Measurements from ENCODE around the gene SLC22A23. TPM values are rescaled to one million over a fixed set of nuclear protein-coding genes. Genes with fewer than 3 reads are reported as not detected.

The SLC22A23 gene
- total RNA-seq, 2 donors from 2014 or later, result 11.1 to 13.3 TPM

DNA sequence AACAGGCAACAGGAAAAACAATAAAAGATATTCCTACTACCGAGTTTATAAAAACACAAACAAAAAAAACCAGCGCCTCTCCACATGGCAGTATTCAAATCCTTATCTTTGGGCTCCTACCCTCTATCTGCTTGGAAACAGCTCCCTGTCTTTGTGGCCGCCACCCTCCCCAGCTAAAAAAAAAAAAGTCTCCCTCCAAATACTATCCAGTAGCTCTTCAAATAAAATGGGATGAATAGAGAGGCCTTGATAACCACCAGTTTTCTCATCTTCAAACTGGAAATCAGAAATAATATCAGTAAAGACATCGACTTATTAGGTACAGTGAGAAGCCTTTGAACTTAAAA is 101.9 kb downstream of the SLC22A23 start:
- Mint-ChIP-seq H3K4me3 (no peak overlapping the region), H3K27ac (no peak overlapping the region), H3K36me3 (ENCODE audit: low read depth) (no peaks in the 10 kb centered on the region), H3K9me3 (no peaks in the 10 kb centered on the region), H3K27me3 (ENCODE audit: insufficient read depth) (no peaks in the 10 kb centered on the region), H3K4me1 (peaks cover 37% of the 10 kb centered on the region)
- 87 to 90% methylated on average over 3 to 4 of the region's 4 CpGs for WGBS, 2 experiments (ENCODE audit: insufficient coverage in 1 of 2, insufficient read length in 1 of 2)
- peak overlapping the region; percentile 96 for H3K27ac ChIP-seq (ENCODE audit: low read depth, low read length)
- peaks cover 3% of the 10 kb centered on the region for H3K4me1 ChIP-seq (ENCODE audit: control insufficient read depth, insufficient read depth, low read length)
- H3K9me3 ChIP-seq (ENCODE audit: control insufficient read depth, low read length), result no peaks in the 10 kb centered on the region
- H3K9ac ChIP-seq (ENCODE audit: extremely low read depth, low read length, poor library complexity, severe bottlenecking), result no peak overlapping the region
- no peak for DNase-seq
- no peak for TF ChIP-seq CTCF (conservative IDR thresholded peaks at IDR 0.05)
- H3K36me3 ChIP-seq (ENCODE audit: control insufficient read depth, insufficient read depth, low read length), result no peaks in the 10 kb centered on the region
- H3K4me3 ChIP-seq (ENCODE audit: low read length), result no peak overlapping the region
- no peaks in the 10 kb centered on the region for H3K27me3 ChIP-seq (ENCODE audit: control insufficient read depth, insufficient read depth, low read length, poor library complexity, severe bottlenecking)

DNA sequence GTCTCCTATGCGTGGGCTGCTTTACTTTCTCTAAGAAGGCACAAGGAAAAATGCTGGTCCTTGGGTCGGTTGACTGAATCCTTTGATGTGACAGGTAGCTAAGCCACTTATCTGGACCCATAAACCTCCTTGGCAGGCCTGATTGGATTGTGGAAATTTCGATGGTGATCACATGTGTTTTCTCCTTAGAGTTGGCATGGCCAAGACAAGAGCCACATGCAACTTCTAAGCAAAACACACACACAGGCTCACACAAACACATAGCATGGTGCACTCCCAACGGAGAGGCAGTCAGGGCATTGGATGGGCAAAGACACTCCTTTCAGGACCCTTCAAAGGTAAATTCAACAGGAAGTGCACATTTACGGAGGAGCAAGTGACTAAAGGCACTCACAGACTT is 102.9 kb downstream of the SLC22A23 start:
- TF ChIP-seq CTCF (conservative IDR thresholded peaks at IDR 0.05), result no peak
- H3K27me3 Mint-ChIP-seq (ENCODE audit: insufficient read depth), result no peaks in the 10 kb centered on the region

DNA sequence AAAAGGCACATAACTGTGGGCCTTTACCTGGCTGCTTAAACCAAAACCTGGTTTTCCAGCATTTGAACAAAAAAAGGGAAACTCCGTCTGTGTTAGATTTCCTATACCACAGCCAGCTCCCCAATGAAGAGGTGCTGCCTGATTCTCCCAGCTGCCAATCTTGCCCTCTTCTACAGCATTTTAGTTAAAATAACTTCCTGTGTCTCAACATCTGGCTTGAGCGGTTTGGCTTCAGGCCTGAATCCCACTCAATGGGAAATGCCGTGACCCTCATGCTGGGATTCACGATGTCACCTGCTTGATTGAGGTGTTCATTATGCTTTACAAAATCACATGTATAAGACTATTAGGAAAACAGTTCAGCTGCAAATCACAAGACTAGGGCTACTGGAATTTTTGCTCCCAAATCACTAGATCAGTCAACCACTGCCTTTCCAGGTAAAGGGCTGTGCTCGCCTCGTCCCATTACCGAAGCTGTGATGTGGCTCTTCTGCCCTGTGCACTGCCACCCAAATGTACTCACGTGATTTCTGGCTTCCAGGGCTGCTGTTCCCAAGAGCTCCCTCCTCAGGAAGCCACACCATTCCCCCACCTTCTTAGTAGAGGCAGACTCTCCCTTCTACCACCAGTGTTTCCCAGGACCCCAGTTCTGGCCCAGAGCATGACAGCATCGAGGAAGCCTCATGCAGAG is 103.5 kb downstream of the SLC22A23 start:
- Histone ChIP-seq H3K36me3 (ENCODE audit: control insufficient read depth, insufficient read depth, low read length) (no peaks in the 10 kb centered on the region), H3K9me3 (ENCODE audit: control insufficient read depth, low read length) (no peaks in the 10 kb centered on the region), H3K27me3 (ENCODE audit: control insufficient read depth, insufficient read depth, low read length, poor library complexity, severe bottlenecking) (no peaks in the 10 kb centered on the region), H3K27ac (ENCODE audit: low read depth, low read length) (no peak overlapping the region), H3K4me3 (ENCODE audit: low read length) (no peak overlapping the region), H3K4me1 (ENCODE audit: control insufficient read depth, insufficient read depth, low read length) (peaks cover 3% of the 10 kb centered on the region), H3K9ac (ENCODE audit: extremely low read depth, low read length, poor library complexity, severe bottlenecking) (no peak overlapping the region)
- Mint-ChIP-seq H3K36me3 (ENCODE audit: low read depth) (no peaks in the 10 kb centered on the region), H3K27me3 (ENCODE audit: insufficient read depth) (no peaks in the 10 kb centered on the region), H3K4me3 (no peak overlapping the region), H3K4me1 (peaks cover 45% of the 10 kb centered on the region), H3K27ac (peak overlapping the region; percentile 28), H3K9me3 (no peaks in the 10 kb centered on the region)
- no peak for DNase-seq
- 82 to 100% methylated on average over 5 to 9 of the region's 9 CpGs for WGBS, 2 experiments (ENCODE audit: insufficient coverage in 1 of 2, insufficient read length in 1 of 2)
- no peak for TF ChIP-seq CTCF (conservative IDR thresholded peaks at IDR 0.05)

More for the DNA sequence above, 102.9 kb downstream of the SLC22A23 start:
- Mint-ChIP-seq H3K36me3 (ENCODE audit: low read depth) (no peaks in the 10 kb centered on the region), H3K4me3 (no peak overlapping the region), H3K4me1 (peaks cover 45% of the 10 kb centered on the region), H3K9me3 (no peaks in the 10 kb centered on the region), H3K27ac (peak overlapping the region; percentile 28)
- WGBS, 2 experiments (ENCODE audit: insufficient coverage in 1 of 2, insufficient read length in 1 of 2), result 83 to 92% methylated on average over 4 to 5 of the region's 5 CpGs
- Histone ChIP-seq H3K9me3 (ENCODE audit: control insufficient read depth, low read length) (no peaks in the 10 kb centered on the region), H3K36me3 (ENCODE audit: control insufficient read depth, insufficient read depth, low read length) (no peaks in the 10 kb centered on the region), H3K27me3 (ENCODE audit: control insufficient read depth, insufficient read depth, low read length, poor library complexity, severe bottlenecking) (no peaks in the 10 kb centered on the region), H3K9ac (ENCODE audit: extremely low read depth, low read length, poor library complexity, severe bottlenecking) (no peak overlapping the region), H3K4me3 (ENCODE audit: low read length) (no peak overlapping the region), H3K4me1 (ENCODE audit: control insufficient read depth, insufficient read depth, low read length) (peaks cover 3% of the 10 kb centered on the region), H3K27ac (ENCODE audit: low read depth, low read length) (no peak overlapping the region)
- no peak for DNase-seq
